ENCODE data around the gene PFDN6.
"Not testable (repeated sequence)": the region's sequence is repeated elsewhere in the genome, so short reads cannot be mapped to it uniquely, and the experiment has no call there.

The PFDN6 gene

GRCh38 chr6:33254591-33254990 is 34.8 kb upstream of the PFDN6 start:
- no peaks in the 10 kb centered on the region for H3K27me3 ChIP-seq (ENCODE audit: low read depth, low read length)
- H3K27ac ChIP-seq (ENCODE audit: low read length) = no peak overlapping the region
- H3K9me3 ChIP-seq (ENCODE audit: control insufficient read depth in 1 of 2, low read length in 2 of 2) = no peaks in the 10 kb centered on the region
- no peak overlapping the region for H3K4me3 ChIP-seq (ENCODE audit: low read depth in 1 of 2, low read length in 2 of 2)
- H3K36me3 ChIP-seq (ENCODE audit: control insufficient read depth in 1 of 2, insufficient read depth in 2 of 2, low read length in 2 of 2) = peaks cover 16 to 24% of the 10 kb centered on the region in 2 donors
- peaks cover 5 to 12% of the 10 kb centered on the region in 2 donors for H3K4me1 ChIP-seq (ENCODE audit: control insufficient read depth in 1 of 2, insufficient read depth in 2 of 2, low read length in 2 of 2)

- Histone ChIP-seq H3K9me3 (ENCODE audit: control insufficient read depth in 1 of 2, low read length in 2 of 2) (no peaks in the 10 kb centered on the region), H3K4me3 (ENCODE audit: low read depth in 1 of 2, low read length in 2 of 2) (no peak overlapping the region), H3K36me3 (ENCODE audit: control insufficient read depth in 1 of 2, insufficient read depth in 2 of 2, low read length in 2 of 2) (peaks cover 20 to 51% of the 10 kb centered on the region in 2 donors), H3K4me1 (ENCODE audit: control insufficient read depth in 1 of 2, insufficient read depth in 2 of 2, low read length in 2 of 2) (no peaks in the 10 kb centered on the region), H3K27me3 (ENCODE audit: low read depth, low read length) (no peaks in the 10 kb centered on the region), H3K27ac (ENCODE audit: low read length) (no peak overlapping the region)
These were observed 30.4 kb upstream of the PFDN6 start for GRCh38 chr6:33259032-33259431.

DNA sequence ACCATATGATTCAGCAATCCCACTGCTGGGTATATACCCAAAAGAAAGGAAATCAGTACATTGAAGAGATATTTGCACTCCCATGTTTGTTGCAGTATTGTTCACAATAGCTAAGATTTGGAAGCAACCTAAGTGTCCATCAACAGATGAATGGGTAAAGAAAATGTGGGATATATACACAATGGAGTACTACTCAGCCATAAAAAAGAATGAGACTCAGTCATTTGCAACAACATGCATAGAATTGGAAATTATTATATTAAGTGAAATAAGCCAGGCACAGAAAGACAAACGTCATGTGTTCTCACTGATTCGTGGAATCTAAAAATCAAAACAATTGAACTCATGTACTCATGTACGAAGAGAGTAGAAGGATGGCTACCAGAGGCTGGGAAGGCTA is 26.9 kb upstream of the PFDN6 start:
- not testable (repeated sequence) for H3K27ac ChIP-seq (ENCODE audit: low read length); H3K27me3 ChIP-seq (ENCODE audit: low read depth, low read length); H3K9me3 ChIP-seq (ENCODE audit: control insufficient read depth in 1 of 2, low read length in 2 of 2); H3K4me1 ChIP-seq (ENCODE audit: control insufficient read depth in 1 of 2, insufficient read depth in 2 of 2, low read length in 2 of 2); H3K4me3 ChIP-seq (ENCODE audit: low read depth in 1 of 2, low read length in 2 of 2)
- peaks cover 48 to 81% of the 10 kb centered on the region in 2 donors for H3K36me3 ChIP-seq (ENCODE audit: control insufficient read depth in 1 of 2, insufficient read depth in 2 of 2, low read length in 2 of 2)

- Histone ChIP-seq H3K36me3 (ENCODE audit: control insufficient read depth in 1 of 2, insufficient read depth in 2 of 2, low read length in 2 of 2) (peaks cover 58 to 92% of the 10 kb centered on the region in 2 donors), H3K4me1 (ENCODE audit: control insufficient read depth in 1 of 2, insufficient read depth in 2 of 2, low read length in 2 of 2) (no peaks in the 10 kb centered on the region), H3K27ac (ENCODE audit: low read length) (no peak overlapping the region), H3K27me3 (ENCODE audit: low read depth, low read length) (no peaks in the 10 kb centered on the region), H3K9me3 (ENCODE audit: control insufficient read depth in 1 of 2, low read length in 2 of 2) (no peaks in the 10 kb centered on the region), H3K4me3 (ENCODE audit: low read depth in 1 of 2, low read length in 2 of 2) (no peak overlapping the region)
These were observed 25.4 kb upstream of the PFDN6 start for GRCh38 chr6:33264015-33264414.

- Histone ChIP-seq H3K36me3 (ENCODE audit: control insufficient read depth in 1 of 2, insufficient read depth in 2 of 2, low read length in 2 of 2) (peaks cover 51 to 54% of the 10 kb centered on the region in 2 donors), H3K9me3 (ENCODE audit: control insufficient read depth in 1 of 2, low read length in 2 of 2) (no peaks in the 10 kb centered on the region), H3K27me3 (ENCODE audit: low read depth, low read length) (no peaks in the 10 kb centered on the region), H3K4me1 (ENCODE audit: control insufficient read depth in 1 of 2, insufficient read depth in 2 of 2, low read length in 2 of 2) (peaks cover 12 to 49% of the 10 kb centered on the region in 2 donors), H3K4me3 (ENCODE audit: low read depth in 1 of 2, low read length in 2 of 2) (peak overlapping the region; percentile 87 to 100), H3K27ac (ENCODE audit: low read length) (peak overlapping the region; percentile 99)
These were observed 18.3 kb upstream of the PFDN6 start for GRCh38 chr6:33271117-33271467.

- H3K27me3 ChIP-seq (ENCODE audit: low read depth, low read length) = no peaks in the 10 kb centered on the region
- peaks cover 16 to 54% of the 10 kb centered on the region in 2 donors for H3K4me1 ChIP-seq (ENCODE audit: control insufficient read depth in 1 of 2, insufficient read depth in 2 of 2, low read length in 2 of 2)
- peak within 1 kb of the TSS; percentile 87 to 100 for H3K4me3 ChIP-seq (ENCODE audit: low read depth in 1 of 2, low read length in 2 of 2)
- H3K27ac ChIP-seq (ENCODE audit: low read length) = peak within 1 kb of the TSS; percentile 99
- H3K36me3 ChIP-seq (ENCODE audit: control insufficient read depth in 1 of 2, insufficient read depth in 2 of 2, low read length in 2 of 2) = peaks cover 48 to 54% of the 10 kb centered on the region in 2 donors
- H3K9me3 ChIP-seq (ENCODE audit: control insufficient read depth in 1 of 2, low read length in 2 of 2) = no peaks in the 10 kb centered on the region
These were observed 17.7 kb upstream of the PFDN6 start, which contains the start of the genes RPS18 and VPS52 for GRCh38 chr6:33271468-33272274. Gene RPS18 (plus strand): TSS chr6:33272075. CDS start chr6:33272120, 45 bp downstream. Gene VPS52 (minus strand): TSS chr6:33271876. CDS start chr6:33271675, 201 bp downstream.

DNA sequence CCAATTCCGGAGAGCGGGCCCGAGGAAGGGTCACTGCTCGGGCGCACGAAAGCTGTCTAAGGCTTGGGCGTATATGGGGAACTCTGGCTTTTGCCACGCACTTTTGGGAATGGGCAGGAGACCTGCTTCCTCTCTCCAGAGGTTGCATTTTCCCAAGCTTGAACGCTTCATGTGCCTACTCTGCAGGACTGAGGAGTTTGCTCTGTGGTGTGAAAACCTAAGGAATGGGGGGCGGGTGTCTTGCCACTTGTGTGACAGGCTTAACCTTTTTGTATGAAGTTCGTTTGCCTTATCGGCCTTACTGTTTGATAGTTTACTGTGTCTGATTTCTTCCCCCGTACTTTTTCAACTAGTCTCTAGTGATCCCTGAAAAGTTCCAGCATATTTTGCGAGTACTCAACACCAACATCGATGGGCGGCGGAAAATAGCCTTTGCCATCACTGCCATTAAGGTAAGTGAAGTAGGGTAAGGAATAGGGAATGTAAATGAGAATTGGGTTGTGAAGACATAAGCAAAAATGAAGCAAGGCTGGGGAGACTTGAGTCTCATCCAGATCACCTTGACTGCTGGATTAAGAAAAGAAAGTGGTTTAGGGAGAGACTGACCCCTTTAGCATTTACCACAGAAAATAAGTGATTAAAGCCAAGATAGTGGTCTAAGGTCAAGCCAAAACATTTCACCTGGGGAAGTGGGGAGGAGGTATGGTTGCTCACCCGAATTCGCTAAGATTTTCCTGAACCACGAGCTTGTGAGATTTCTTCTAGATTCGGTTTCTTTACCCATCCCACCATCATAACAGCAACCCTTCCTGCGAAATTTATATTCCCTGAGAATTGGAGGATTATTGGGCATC is 16.9 kb upstream of the PFDN6 start:
- Histone ChIP-seq H3K9me3 (ENCODE audit: control insufficient read depth in 1 of 2, low read length in 2 of 2) (no peaks in the 10 kb centered on the region), H3K27me3 (ENCODE audit: low read depth, low read length) (no peaks in the 10 kb centered on the region), H3K4me1 (ENCODE audit: control insufficient read depth in 1 of 2, insufficient read depth in 2 of 2, low read length in 2 of 2) (peaks cover 16 to 62% of the 10 kb centered on the region in 2 donors), H3K36me3 (ENCODE audit: control insufficient read depth in 1 of 2, insufficient read depth in 2 of 2, low read length in 2 of 2) (peaks cover 40 to 46% of the 10 kb centered on the region in 2 donors), H3K27ac (ENCODE audit: low read length) (peak overlapping the region; percentile 99), H3K4me3 (ENCODE audit: low read depth in 1 of 2, low read length in 2 of 2) (peak overlapping the region; percentile 87 to 100)

DNA sequence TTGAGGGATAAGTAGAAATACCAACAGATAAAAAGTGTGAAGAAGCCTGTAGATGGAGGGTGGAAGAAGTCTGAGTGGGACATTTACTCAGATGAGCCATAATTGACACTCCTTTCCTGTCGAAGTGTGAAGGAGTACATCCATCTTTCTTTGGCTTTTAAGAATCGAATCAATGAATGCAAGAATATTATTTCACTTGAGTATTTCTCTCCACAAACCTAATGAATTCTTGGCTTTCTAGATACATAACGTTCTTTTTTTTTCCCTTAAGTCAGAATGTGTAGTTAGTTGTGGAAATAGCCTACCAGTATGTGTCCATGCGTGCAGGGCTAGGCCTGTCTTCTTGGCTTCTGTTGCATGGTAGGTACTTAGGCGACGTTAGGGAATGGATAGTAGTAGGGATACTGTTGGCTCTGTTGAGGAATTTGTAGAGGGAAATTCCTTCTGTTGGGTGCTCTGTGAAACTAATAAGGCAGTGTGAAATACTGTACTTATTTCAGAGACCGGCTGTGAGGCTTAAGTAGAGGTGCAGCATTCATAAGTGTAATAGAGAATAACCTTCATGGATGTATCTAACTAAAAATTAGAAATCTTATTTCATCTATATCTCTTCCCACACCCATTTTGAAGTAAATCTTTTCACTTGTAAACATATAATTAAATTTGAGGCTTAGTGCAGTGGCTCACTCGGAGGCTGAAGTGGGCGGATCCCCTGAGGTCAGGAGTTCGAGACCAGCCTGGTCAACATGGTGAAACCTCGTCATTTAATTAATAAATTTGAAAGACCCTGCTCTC is 16.1 kb upstream of the PFDN6 start:
- H3K4me1 ChIP-seq (ENCODE audit: control insufficient read depth in 1 of 2, insufficient read depth in 2 of 2, low read length in 2 of 2) = peaks cover 16 to 70% of the 10 kb centered on the region in 2 donors
- H3K9me3 ChIP-seq (ENCODE audit: control insufficient read depth in 1 of 2, low read length in 2 of 2) = no peaks in the 10 kb centered on the region
- H3K4me3 ChIP-seq (ENCODE audit: low read depth in 1 of 2, low read length in 2 of 2) = peak overlapping the region; percentile 87 to 100
- no peaks in the 10 kb centered on the region for H3K27me3 ChIP-seq (ENCODE audit: low read depth, low read length)
- H3K36me3 ChIP-seq (ENCODE audit: control insufficient read depth in 1 of 2, insufficient read depth in 2 of 2, low read length in 2 of 2) = peaks cover 32 to 39% of the 10 kb centered on the region in 2 donors
- peak overlapping the region; percentile 99 for H3K27ac ChIP-seq (ENCODE audit: low read length)

- Histone ChIP-seq H3K27me3 (ENCODE audit: low read depth, low read length) (no peaks in the 10 kb centered on the region), H3K27ac (ENCODE audit: low read length) (peak overlapping the region; percentile 41), H3K4me3 (ENCODE audit: low read depth in 1 of 2, low read length in 2 of 2) (peak overlapping the region in 1 of 2 donors; percentile 1), H3K9me3 (ENCODE audit: control insufficient read depth in 1 of 2, low read length in 2 of 2) (no peaks in the 10 kb centered on the region), H3K4me1 (ENCODE audit: control insufficient read depth in 1 of 2, insufficient read depth in 2 of 2, low read length in 2 of 2) (peaks cover 16 to 78% of the 10 kb centered on the region in 2 donors), H3K36me3 (ENCODE audit: control insufficient read depth in 1 of 2, insufficient read depth in 2 of 2, low read length in 2 of 2) (peaks cover 30 to 31% of the 10 kb centered on the region in 2 donors)
These were observed 15.2 kb upstream of the PFDN6 start for GRCh38 chr6:33273924-33274902.
